Psoas muscle (tissue), 8 donors: Measurements from ENCODE around the gene CGAS. TPM values are rescaled to one million over a fixed set of nuclear protein-coding genes. Genes with fewer than 3 reads are reported as not detected.

Experiments used
- ATAC-seq, 4 donors: fragments of 200-7000 bp; cut with Tn5 transposase; one replicate each; pipeline ENCODE4 v1.9.1; 2020; ENCODE audit warnings: moderate library complexity in 3 of 4, mild to moderate bottlenecking in 2 of 4
- DNase-seq, 2 donors: peaks; one replicate each; pipeline ENCODE4 v3.0.0-alpha.2; 2020
- H3K27ac ChIP-seq: fragments of 200-600 bp; one replicate; pipeline ENCODE4 v1.8.0; 2022
- H3K27me3 ChIP-seq, 3 donors: fragments of 200-600 bp in 1 of 3; one replicate each; pipeline versions ENCODE4 v1.6.1 to v1.8.0; 2013 to 2022; ENCODE audit warnings: low read length in 2 of 3, mild to moderate bottlenecking in 2 of 3, moderate library complexity in 1 of 3; ENCODE audit not compliant: insufficient read depth in 3 of 3
- H3K36me3 ChIP-seq, 2 donors: fragments of 200-600 bp in 1 of 2; one replicate each; pipeline versions ENCODE4 v1.6.1 to v1.8.0; 2013 to 2022; ENCODE audit warnings: low read depth in 1 of 2, mild to moderate bottlenecking in 1 of 2, moderate library complexity in 1 of 2; ENCODE audit not compliant: insufficient read depth in 1 of 2
- H3K4me1 ChIP-seq: fragments of 200-600 bp; one replicate; pipeline ENCODE4 v1.8.0; 2022
- H3K4me3 ChIP-seq: fragments of 200-600 bp; one replicate; pipeline ENCODE4 v1.8.0; 2022; ENCODE audit warnings: mild to moderate bottlenecking
- H3K9me3 ChIP-seq: fragments of 200-600 bp; one replicate; pipeline ENCODE4 v1.8.0; 2022
- WGBS, 3 donors: extraction: QIAGEN DNeasy Blood & Tissue Kit; methylation state at CpG; one replicate each; pipeline versions ENCODE4 v1.1.6 to v1.1.7; 2013; 5-methylcytosine and 5-hydroxymethylcytosine counted together
- intact Hi-C, 2 donors: fragments of 100-400 bp; cut with DNase I; formaldehyde crosslinking; loops; one replicate each; pipeline versions ENCODE4 v1.11.0 to v1.14.2; 2022
- long read RNA-seq, 2 donors: library from polyadenylated mRNA; unstranded; transcript quantifications; one replicate each; pipeline ENCODE4 v2.0.0, GENCODE V29; 2021
- polyA plus RNA-seq, 3 donors: library from polyadenylated mRNA; stranded (reverse); fragments of 200-250 nt; gene quantifications; one replicate each; pipeline ENCODE4 v1.2.3, GENCODE V29; 2013
- total RNA-seq, 4 donors: library from RNA; stranded (reverse); fragmentation: NEBNext Ultra II Directional in 2 of 4; extraction: Animal tissue kit (Norgen Biotek cat#: 25700) in 2 of 4; gene quantifications; one replicate each; pipeline versions ENCODE4 v1.2.1 to v1.2.4, GENCODE V29; 2021 to 2023
- TF ChIP-seq, protein P1 (sequence below): fragments of 200-600 bp; IDR thresholded peaks from one replicate; pipeline ENCODE4 v1.8.0; 2022; ENCODE audit warnings: antibody characterized with exemption
- donor health status: healthy with polysubstance abuse.
- donor health status: DM: no; HTN: no; CAD: no; lungs with moderate emphysema.
- donor health status: Bipolar disorder and iron deficiency.
- donor health status: healthy.
- donor health status: DM: yes; HTN: yes; CAD: no.
- donor health status: DM: no; HTN: no; CAD: no.
- donor health status: DM: no; HTN: no; CAD: no.
- donor health status: DM: yes; HTN: yes; CAD: no.

Gene CGAS
- 1 to 10 TPM in 2 of 4 donors, under 1 TPM in 2; 0.44 to 1.1 (median 0.81) TPM for total RNA-seq
- under 1 TPM; 0.27 to 0.36 (median 0.30) TPM for polyA plus RNA-seq
- long read RNA-seq, donor 1, result 0 reads
- long read RNA-seq, donor 2, result 0 reads

DNA sequence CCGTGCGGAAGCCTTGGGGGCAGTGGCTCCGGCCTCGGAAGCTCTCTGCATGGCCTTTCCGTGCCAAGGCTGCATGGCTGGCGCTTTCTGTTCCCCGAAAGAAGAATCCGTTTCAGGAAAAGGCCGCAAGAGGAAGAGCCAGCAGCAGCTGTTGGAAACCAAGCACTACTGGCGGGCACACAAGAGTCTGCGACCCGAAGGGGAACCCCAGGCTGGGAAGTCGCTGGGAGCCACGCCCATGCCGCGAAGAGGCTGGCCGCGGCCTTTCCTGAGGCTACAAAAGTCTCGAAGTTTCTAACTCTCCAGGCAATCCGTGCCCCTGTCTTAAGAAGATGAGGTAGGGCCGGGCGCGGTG, at the start of gene CGAS:
Gene CGAS, minus strand, starts transcription at position 191 of the 355 bp plus-strand sequence. Its CDS starts 116 bp downstream, at position 75.
- H3K36me3 ChIP-seq, result peaks cover 0 to 6% of the 10 kb centered on the region in 2 donors
- peak within 1 kb of the TSS; percentile 70 for H3K27ac ChIP-seq
- WGBS, 3 donors, result 3 to 9% (median 5%) methylated on average over 23 of the region's 23 CpGs
- TF ChIP-seq, protein P1, sequence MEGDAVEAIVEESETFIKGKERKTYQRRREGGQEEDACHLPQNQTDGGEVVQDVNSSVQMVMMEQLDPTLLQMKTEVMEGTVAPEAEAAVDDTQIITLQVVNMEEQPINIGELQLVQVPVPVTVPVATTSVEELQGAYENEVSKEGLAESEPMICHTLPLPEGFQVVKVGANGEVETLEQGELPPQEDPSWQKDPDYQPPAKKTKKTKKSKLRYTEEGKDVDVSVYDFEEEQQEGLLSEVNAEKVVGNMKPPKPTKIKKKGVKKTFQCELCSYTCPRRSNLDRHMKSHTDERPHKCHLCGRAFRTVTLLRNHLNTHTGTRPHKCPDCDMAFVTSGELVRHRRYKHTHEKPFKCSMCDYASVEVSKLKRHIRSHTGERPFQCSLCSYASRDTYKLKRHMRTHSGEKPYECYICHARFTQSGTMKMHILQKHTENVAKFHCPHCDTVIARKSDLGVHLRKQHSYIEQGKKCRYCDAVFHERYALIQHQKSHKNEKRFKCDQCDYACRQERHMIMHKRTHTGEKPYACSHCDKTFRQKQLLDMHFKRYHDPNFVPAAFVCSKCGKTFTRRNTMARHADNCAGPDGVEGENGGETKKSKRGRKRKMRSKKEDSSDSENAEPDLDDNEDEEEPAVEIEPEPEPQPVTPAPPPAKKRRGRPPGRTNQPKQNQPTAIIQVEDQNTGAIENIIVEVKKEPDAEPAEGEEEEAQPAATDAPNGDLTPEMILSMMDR, result no peak
- peaks cover 7% of the 10 kb centered on the region for H3K4me1 ChIP-seq
- peak; percentile 78 to 83 for DNase-seq
- peak within 1 kb of the TSS; percentile 78 for H3K4me3 ChIP-seq
- H3K27me3 ChIP-seq, result peaks cover 0 to 43% (median 2%) of the 10 kb centered on the region in 3 donors
- intact Hi-C loops, result no loop called here
- peak; percentile 78 to 83 (median 80) for ATAC-seq
- no peaks in the 10 kb centered on the region for H3K9me3 ChIP-seq

DNA sequence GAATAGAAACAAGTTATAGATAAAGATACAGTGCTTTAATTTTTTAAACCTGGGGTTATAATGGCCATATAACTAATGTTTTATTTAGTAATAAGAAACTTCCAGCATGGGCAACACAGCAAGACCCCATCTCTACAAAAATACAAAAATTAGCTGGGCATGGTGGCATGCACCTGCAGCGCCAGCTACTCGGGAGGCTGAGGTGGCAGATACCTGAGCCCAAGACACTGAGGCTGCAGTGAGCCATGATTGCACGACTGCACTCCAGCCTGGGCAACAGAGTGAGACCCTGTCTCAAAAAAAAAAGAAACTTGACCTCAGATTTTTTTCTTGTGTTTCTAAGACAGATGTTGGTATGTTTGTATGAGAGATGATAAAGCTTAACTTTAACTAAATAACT, 45.8 kb upstream of the CGAS start:
- H3K9me3 ChIP-seq, result no peaks in the 10 kb centered on the region
- ATAC-seq (no peak), DNase-seq (no peak)
- H3K27me3 ChIP-seq, result no peaks in the 10 kb centered on the region
- H3K4me1 ChIP-seq, result no peaks in the 10 kb centered on the region
- WGBS, 3 donors, result 95 to 100% (median 95%) methylated on average over 3 of the region's 3 CpGs
- H3K4me3 ChIP-seq, result no peak overlapping the region
- intact Hi-C loops, result no loop called here
- TF ChIP-seq, protein P1, result no peak
- H3K36me3 ChIP-seq, result peaks cover 8 to 93% of the 10 kb centered on the region in 2 donors
- H3K27ac ChIP-seq, result no peak overlapping the region

DNA sequence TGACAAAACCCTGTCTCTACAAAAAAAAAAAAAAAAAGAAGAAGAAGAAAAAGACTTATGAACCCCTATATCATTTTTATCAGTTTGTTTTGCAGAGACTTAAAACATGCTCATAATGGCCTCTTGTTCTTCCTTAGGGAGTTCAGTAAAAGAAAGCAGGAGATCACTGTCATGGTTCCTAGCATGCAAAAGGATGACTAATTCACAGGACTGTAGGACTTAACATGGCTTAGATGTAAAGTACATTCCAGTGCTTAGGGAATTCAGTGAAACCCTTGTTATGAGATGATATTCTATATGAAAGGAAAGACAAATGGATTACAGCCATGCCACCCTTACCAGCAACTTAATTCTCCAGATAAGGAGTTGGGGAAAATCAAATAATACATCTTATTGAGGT, 39.3 kb upstream of the CGAS start:
- TF ChIP-seq, protein P1, result no peak
- Histone ChIP-seq H3K36me3 (peaks cover 10 to 84% of the 10 kb centered on the region in 2 donors), H3K4me1 (no peaks in the 10 kb centered on the region), H3K4me3 (no peak overlapping the region), H3K27me3 (no peaks in the 10 kb centered on the region), H3K9me3 (peaks cover 6% of the 10 kb centered on the region), H3K27ac (no peak overlapping the region)
- ATAC-seq (no peak), DNase-seq (no peak)
- intact Hi-C loops, result no loop called here

DNA sequence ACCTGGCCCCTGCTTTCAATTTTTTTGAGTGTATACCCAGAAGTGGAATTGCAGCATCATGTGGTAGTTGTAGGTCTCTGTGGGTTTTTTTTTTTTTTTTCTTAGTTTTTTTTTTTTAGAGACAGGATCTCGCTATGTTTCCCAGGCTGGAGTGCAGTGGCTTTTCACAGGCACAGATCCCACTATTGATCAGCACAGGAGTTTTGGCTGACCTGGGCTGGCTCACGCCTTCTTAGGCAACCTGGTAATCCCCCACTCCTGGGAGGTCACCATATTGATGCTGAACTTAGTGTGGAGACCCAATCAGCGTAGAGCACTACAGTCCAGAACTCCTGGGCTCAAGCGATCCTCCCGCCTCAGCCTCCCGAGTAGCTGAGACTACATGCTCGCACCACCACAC, 35.4 kb upstream of the CGAS start:
- no peak for ATAC-seq
- Histone ChIP-seq H3K27me3 (no peaks in the 10 kb centered on the region), H3K4me1 (no peaks in the 10 kb centered on the region), H3K4me3 (no peak overlapping the region), H3K9me3 (peaks cover 6% of the 10 kb centered on the region), H3K36me3 (peaks cover 12 to 86% of the 10 kb centered on the region in 2 donors), H3K27ac (no peak overlapping the region)
- intact Hi-C loops, result no loop called here
- 91 to 98% (median 97%) methylated on average over 7 of the region's 7 CpGs for WGBS, 3 donors
- no peak for DNase-seq
- TF ChIP-seq, protein P1, result no peak

DNA sequence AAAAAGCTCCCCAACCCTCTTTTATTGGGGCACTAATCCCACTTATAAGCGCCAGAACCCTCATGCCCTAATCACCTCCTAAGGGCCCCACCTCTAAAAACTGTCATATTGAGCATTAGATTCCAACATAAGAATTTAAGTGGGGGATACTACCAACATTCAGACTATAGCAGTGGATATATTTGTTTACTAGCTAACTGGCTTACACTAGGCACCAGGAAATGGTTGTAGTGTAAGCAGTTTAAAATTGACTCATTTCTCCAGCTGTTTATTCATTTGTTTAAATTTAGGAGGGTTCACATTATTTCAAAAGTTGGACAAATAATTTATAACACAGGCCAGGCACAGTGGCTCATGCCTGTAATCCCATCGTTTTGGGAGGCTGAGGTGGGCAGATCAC, 32.3 kb upstream of the CGAS start:
- WGBS, 3 donors, result 91 to 94% (median 91%) methylated on average over 2 of the region's 2 CpGs
- ATAC-seq, result no peak

More for the DNA sequence above, 32.3 kb upstream of the CGAS start:
- H3K27ac ChIP-seq, result no peak overlapping the region
- no peak overlapping the region for H3K4me3 ChIP-seq
- DNase-seq, result no peak
- no peaks in the 10 kb centered on the region for H3K4me1 ChIP-seq
- H3K36me3 ChIP-seq, result peaks cover 19 to 100% of the 10 kb centered on the region in 2 donors
- no peaks in the 10 kb centered on the region for H3K9me3 ChIP-seq
- intact Hi-C loops, result no loop called here
- no peaks in the 10 kb centered on the region for H3K27me3 ChIP-seq
- TF ChIP-seq, protein P1, result no peak
